ENCODE results near the gene TPP2. TPM values are rescaled to one million over a fixed set of nuclear protein-coding genes. Genes with fewer than 3 reads are reported as not detected.

Gene TPP2
- total RNA-seq, 3 donors from 2014 or later = 50.2 to 62.9 (median 51.8) TPM

DNA sequence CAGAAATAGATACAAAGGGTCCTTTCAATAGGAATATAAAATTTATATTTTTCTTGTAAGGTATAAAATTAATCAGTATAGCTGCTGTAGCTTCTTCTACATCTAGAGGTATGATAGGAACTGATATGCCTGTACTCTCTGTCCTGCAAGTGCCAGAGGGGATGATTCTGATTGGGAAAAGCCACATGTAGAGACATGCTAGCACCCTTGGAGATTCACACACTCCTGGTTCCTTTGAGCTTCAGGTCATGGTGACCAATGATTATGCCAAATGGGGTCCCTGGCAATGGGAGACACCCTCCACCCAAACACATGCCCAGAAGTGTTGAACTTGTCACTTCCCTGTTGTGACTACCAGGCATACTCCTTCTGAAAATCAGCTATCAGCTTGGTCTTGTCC is 112.8 kb downstream of the TPP2 start:
- TF ChIP-seq, protein P1, sequence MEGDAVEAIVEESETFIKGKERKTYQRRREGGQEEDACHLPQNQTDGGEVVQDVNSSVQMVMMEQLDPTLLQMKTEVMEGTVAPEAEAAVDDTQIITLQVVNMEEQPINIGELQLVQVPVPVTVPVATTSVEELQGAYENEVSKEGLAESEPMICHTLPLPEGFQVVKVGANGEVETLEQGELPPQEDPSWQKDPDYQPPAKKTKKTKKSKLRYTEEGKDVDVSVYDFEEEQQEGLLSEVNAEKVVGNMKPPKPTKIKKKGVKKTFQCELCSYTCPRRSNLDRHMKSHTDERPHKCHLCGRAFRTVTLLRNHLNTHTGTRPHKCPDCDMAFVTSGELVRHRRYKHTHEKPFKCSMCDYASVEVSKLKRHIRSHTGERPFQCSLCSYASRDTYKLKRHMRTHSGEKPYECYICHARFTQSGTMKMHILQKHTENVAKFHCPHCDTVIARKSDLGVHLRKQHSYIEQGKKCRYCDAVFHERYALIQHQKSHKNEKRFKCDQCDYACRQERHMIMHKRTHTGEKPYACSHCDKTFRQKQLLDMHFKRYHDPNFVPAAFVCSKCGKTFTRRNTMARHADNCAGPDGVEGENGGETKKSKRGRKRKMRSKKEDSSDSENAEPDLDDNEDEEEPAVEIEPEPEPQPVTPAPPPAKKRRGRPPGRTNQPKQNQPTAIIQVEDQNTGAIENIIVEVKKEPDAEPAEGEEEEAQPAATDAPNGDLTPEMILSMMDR (IDR thresholded peaks at IDR 0.05) = no peak
- TF ChIP-seq POLR2A (IDR thresholded peaks at IDR 0.05) (no peak), POLR2AphosphoS5 (IDR thresholded peaks at IDR 0.05) (no peak)
- H3K4me3 ChIP-seq = no peak overlapping the region
- DNase-seq (ENCODE audit: low spot score in 2 of 2) = no peak
- no peaks in the 10 kb centered on the region for H3K27me3 ChIP-seq
- H3K27ac ChIP-seq = no peak overlapping the region
- intact Hi-C loops (cut with DNase I; ENCODE audit: low total_unique reads) = no loop called here
- no peaks in the 10 kb centered on the region for H3K4me1 ChIP-seq
- no peaks in the 10 kb centered on the region for H3K36me3 ChIP-seq
- no peaks in the 10 kb centered on the region for H3K9me3 ChIP-seq

GRCh38 chr13:102710261-102710679 is 113.5 kb downstream of the TPP2 start:
- Histone ChIP-seq H3K27me3 (no peaks in the 10 kb centered on the region), H3K4me1 (no peaks in the 10 kb centered on the region), H3K27ac (no peak overlapping the region), H3K4me3 (no peak overlapping the region), H3K9me3 (no peaks in the 10 kb centered on the region), H3K36me3 (no peaks in the 10 kb centered on the region)
- TF ChIP-seq POLR2A (IDR thresholded peaks at IDR 0.05) = no peak
- TF ChIP-seq, protein P1 (IDR thresholded peaks at IDR 0.05) = no peak
- TF ChIP-seq POLR2AphosphoS5 (IDR thresholded peaks at IDR 0.05) = no peak
- DNase-seq (ENCODE audit: low spot score in 2 of 2) = no peak
- intact Hi-C loops (cut with DNase I; ENCODE audit: low total_unique reads) = no loop called here

GRCh38 chr13:102715447-102715846 is 118.7 kb downstream of the TPP2 start:
- intact Hi-C loops (cut with DNase I; ENCODE audit: low total_unique reads) = no loop called here
- Histone ChIP-seq H3K4me1 (no peaks in the 10 kb centered on the region), H3K27me3 (no peaks in the 10 kb centered on the region), H3K4me3 (no peak overlapping the region), H3K27ac (no peak overlapping the region), H3K9me3 (no peaks in the 10 kb centered on the region), H3K36me3 (no peaks in the 10 kb centered on the region)
- TF ChIP-seq POLR2AphosphoS5 (IDR thresholded peaks at IDR 0.05) = no peak
- TF ChIP-seq, protein P1 (IDR thresholded peaks at IDR 0.05) = no peak
- TF ChIP-seq POLR2A (IDR thresholded peaks at IDR 0.05) = no peak
- no peak for DNase-seq (ENCODE audit: low spot score in 2 of 2)

DNA sequence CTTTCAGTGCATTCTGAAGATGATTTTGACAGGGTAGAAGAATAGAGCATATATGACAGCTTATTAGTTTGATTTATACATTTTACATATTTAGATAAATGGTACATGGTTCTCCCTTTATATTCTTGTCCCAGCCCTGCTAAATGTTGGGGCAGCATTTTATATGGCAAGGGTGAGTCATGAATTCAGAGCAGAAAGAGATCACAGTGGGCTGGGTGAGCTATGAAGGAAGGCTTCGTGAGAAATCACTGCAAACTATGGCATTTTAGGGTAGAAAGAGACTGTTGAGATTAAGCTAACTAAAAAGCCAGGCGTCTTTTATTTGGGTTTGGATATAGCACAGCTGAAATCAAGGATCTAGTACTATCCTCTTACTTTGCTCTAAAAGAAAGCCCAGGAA is 122.0 kb downstream of the TPP2 start:
- Histone ChIP-seq H3K36me3 (no peaks in the 10 kb centered on the region), H3K27ac (no peak overlapping the region), H3K4me3 (no peak overlapping the region), H3K27me3 (no peaks in the 10 kb centered on the region), H3K9me3 (no peaks in the 10 kb centered on the region), H3K4me1 (no peaks in the 10 kb centered on the region)
- intact Hi-C loops (cut with DNase I; ENCODE audit: low total_unique reads) = no loop called here
- TF ChIP-seq, protein P1 (IDR thresholded peaks at IDR 0.05) = no peak
- TF ChIP-seq POLR2AphosphoS5 (IDR thresholded peaks at IDR 0.05) (no peak), POLR2A (IDR thresholded peaks at IDR 0.05) (no peak)
- no peak for DNase-seq (ENCODE audit: low spot score in 2 of 2)

GRCh38 chr13:102721800-102722231 is 125.0 kb downstream of the TPP2 start:
- no peaks in the 10 kb centered on the region for H3K36me3 ChIP-seq
- TF ChIP-seq POLR2A (IDR thresholded peaks at IDR 0.05) (no peak), POLR2AphosphoS5 (IDR thresholded peaks at IDR 0.05) (no peak)
- TF ChIP-seq, protein P1 (IDR thresholded peaks at IDR 0.05) = no peak
- DNase-seq (ENCODE audit: low spot score in 2 of 2) = no peak
- H3K27me3 ChIP-seq = no peaks in the 10 kb centered on the region
- no peak overlapping the region for H3K27ac ChIP-seq
- H3K4me3 ChIP-seq = no peak overlapping the region
- intact Hi-C loops (cut with DNase I; ENCODE audit: low total_unique reads) = no loop called here
- no peaks in the 10 kb centered on the region for H3K4me1 ChIP-seq
- H3K9me3 ChIP-seq = no peaks in the 10 kb centered on the region

All from breast epithelium (tissue), 4 donors.